GM19324 (cell line): Measurements from ENCODE around the gene ASAP2.

Source experiments
- ATAC-seq: cut with Tn5 transposase; IDR thresholded peaks from one replicate; pipeline ENCODE4 v1.9.1; 2021; ENCODE audit warnings: mild to moderate bottlenecking, moderate library complexity; ENCODE audit not compliant: unreplicated experiment, low FRiP score

The ASAP2 gene

GRCh38 chr2:9229470-9229820 lies 22.8 kb downstream of the ASAP2 start:
- ATAC-seq = no peak

GRCh38 chr2:9230051-9230802 lies 23.6 kb downstream of the ASAP2 start:
- no peak for ATAC-seq

GRCh38 chr2:9230881-9231280 lies 24.3 kb downstream of the ASAP2 start:
- ATAC-seq = no peak

- ATAC-seq = no peak
Observed at GRCh38 chr2:9231291-9232165, 24.9 kb downstream of the ASAP2 start.

- ATAC-seq = no peak
Observed at GRCh38 chr2:9232166-9232479, 25.5 kb downstream of the ASAP2 start.

- no peak for ATAC-seq
Observed at GRCh38 chr2:9232886-9233285, 26.3 kb downstream of the ASAP2 start.

- ATAC-seq = no peak
Observed at GRCh38 chr2:9234680-9235146, 28.1 kb downstream of the ASAP2 start.

- ATAC-seq = no peak
Observed at GRCh38 chr2:9235147-9236044, 28.8 kb downstream of the ASAP2 start.

GRCh38 chr2:9236045-9236344 lies 29.4 kb downstream of the ASAP2 start:
- no peak for ATAC-seq

GRCh38 chr2:9236867-9237266 lies 30.3 kb downstream of the ASAP2 start:
- no peak for ATAC-seq

- ATAC-seq = no peak
Observed at GRCh38 chr2:9237831-9238230, 31.2 kb downstream of the ASAP2 start.

GRCh38 chr2:9238591-9239326 lies 32.1 kb downstream of the ASAP2 start:
- no peak for ATAC-seq

- ATAC-seq = no peak
Observed at GRCh38 chr2:9239616-9240015, 33.0 kb downstream of the ASAP2 start.

- no peak for ATAC-seq
Observed at GRCh38 chr2:9240745-9241144, 34.1 kb downstream of the ASAP2 start.

GRCh38 chr2:9241233-9241632 lies 34.6 kb downstream of the ASAP2 start:
- no peak for ATAC-seq

- ATAC-seq = no peak
Observed at GRCh38 chr2:9243357-9243756, 36.7 kb downstream of the ASAP2 start.

GRCh38 chr2:9244985-9245544 lies 38.5 kb downstream of the ASAP2 start:
- no peak for ATAC-seq

GRCh38 chr2:9247177-9247576 lies 40.6 kb downstream of the ASAP2 start:
- no peak for ATAC-seq

GRCh38 chr2:9247786-9248185 lies 41.2 kb downstream of the ASAP2 start:
- no peak for ATAC-seq

- no peak for ATAC-seq
Observed at GRCh38 chr2:9248363-9248762, 41.8 kb downstream of the ASAP2 start.
